GM10847 (cell line): ENCODE measurements around the gene ZNHIT1.

ENCODE experiments used
- POLR2A ChIP-seq: IDR thresholded peaks from 2 replicates; pipeline ENCODE4 v1.6.1; 2011; ENCODE audit not compliant: insufficient read length; ENCODE audit errors: extremely low read depth

The ZNHIT1 gene

GRCh38 chr7:101217388-101218235 is at the start of gene ZNHIT1, which contains the start of gene PLOD3:
Gene ZNHIT1 (plus strand): TSS chr7:101218165. CDS start chr7:101218196, 31 bp downstream.
Gene PLOD3 (minus strand): TSS chr7:101217581. CDS start chr7:101217274, 307 bp downstream.
- peak; percentile 29 for TF ChIP-seq POLR2A

GRCh38 chr7:101168412-101169049 is 49.4 kb upstream of the ZNHIT1 start:
- TF ChIP-seq POLR2A = no peak

- no peak for TF ChIP-seq POLR2A
Measured at GRCh38 chr7:101169110-101169837, 48.7 kb upstream of the ZNHIT1 start.

- TF ChIP-seq POLR2A = no peak
Measured at GRCh38 chr7:101169838-101170551, 48.0 kb upstream of the ZNHIT1 start.

- TF ChIP-seq POLR2A = no peak
Measured at GRCh38 chr7:101170617-101171441, 47.1 kb upstream of the ZNHIT1 start.

- TF ChIP-seq POLR2A = no peak
Measured at GRCh38 chr7:101171442-101171837, 46.5 kb upstream of the ZNHIT1 start.

- TF ChIP-seq POLR2A = no peak
Measured at GRCh38 chr7:101172005-101172853, 45.7 kb upstream of the ZNHIT1 start.

- TF ChIP-seq POLR2A = no peak
Measured at GRCh38 chr7:101172854-101173751, 44.9 kb upstream of the ZNHIT1 start.

- TF ChIP-seq POLR2A = no peak
Measured at GRCh38 chr7:101173752-101174244, 44.2 kb upstream of the ZNHIT1 start.

- no peak for TF ChIP-seq POLR2A
Measured at GRCh38 chr7:101174322-101174854, 43.6 kb upstream of the ZNHIT1 start.

GRCh38 chr7:101175664-101176063 is 42.3 kb upstream of the ZNHIT1 start:
- TF ChIP-seq POLR2A = no peak

GRCh38 chr7:101177644-101178043 is 40.3 kb upstream of the ZNHIT1 start:
- TF ChIP-seq POLR2A = no peak

- TF ChIP-seq POLR2A = no peak
Measured at GRCh38 chr7:101179117-101179516, 38.8 kb upstream of the ZNHIT1 start.
